HT1080 (cell line): ENCODE data around the gene CSRP1. TPM values are rescaled to one million over a fixed set of nuclear protein-coding genes. Genes with fewer than 3 reads are reported as not detected.
"Not testable (repeated sequence)": the region's sequence is repeated elsewhere in the genome, so short reads cannot be mapped to it uniquely, and the experiment has no call there.

ENCODE experiments used
- DNase-seq: peaks from one replicate; pipeline ENCODE4 v3.0.0-alpha.2; 2015; ENCODE audit warnings: low read depth
- total RNA-seq: library from RNA; depleted of rRNA; stranded (reverse); fragments of >200 nt; shearing (Covaris generic); gene quantifications from 2 replicates; pipeline ENCODE4 v1.2.3, GENCODE V29; 2014

Gene CSRP1
- total RNA-seq, 1 experiment from 2014 or later = 516 TPM

DNA sequence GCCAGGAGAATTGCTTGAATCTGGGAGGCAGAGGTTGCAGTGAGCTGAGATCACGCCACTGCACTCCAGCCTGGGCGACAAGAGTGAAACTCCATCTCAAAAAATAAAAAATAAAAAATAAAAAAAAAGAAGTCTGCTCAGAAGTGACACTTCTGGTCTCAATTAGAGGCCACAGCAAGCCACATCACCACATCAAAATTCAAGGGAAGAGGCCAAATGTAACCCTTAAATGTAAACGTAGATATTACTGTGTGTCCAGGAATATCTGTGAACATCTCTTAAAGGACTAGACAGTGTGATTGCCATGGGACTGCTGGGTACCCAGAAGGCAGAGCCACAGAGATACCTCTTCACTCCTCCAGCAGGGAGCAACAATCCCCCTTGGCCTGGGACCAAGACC is 28.3 kb downstream of the CSRP1 start:
- DNase-seq = not testable (repeated sequence)

DNA sequence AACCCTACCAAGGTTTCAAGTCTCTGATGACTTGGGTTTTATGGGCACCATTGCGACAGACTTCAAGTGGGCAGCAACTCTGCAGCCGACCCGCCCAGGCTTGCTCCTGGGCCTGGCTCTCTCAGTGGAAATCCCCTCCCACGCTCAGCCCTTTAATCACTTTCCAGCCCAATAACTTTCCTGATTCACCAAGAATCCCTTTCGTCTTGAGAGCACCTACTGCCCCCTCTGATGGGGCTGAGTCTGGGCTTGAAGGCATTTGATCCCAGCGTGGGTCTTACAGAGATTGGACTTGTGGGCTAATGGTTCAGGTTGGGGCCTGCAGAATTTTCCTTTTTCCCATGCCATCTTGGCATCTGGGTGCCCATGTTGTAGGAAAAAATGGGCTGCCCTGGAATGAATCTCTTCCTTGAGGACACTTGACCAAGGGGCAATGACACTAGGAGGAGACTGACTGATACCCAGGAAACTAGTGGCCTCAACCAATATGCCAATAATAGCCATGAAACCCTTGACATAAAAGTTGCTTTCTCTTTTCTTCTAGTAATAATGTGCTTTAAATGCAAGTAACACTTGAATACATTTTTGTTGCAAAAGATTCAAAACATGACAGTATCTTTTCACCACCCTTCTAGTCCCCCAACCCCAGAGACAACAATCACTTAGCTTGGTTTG is 30.1 kb downstream of the CSRP1 start:
- DNase-seq = no peak

DNA sequence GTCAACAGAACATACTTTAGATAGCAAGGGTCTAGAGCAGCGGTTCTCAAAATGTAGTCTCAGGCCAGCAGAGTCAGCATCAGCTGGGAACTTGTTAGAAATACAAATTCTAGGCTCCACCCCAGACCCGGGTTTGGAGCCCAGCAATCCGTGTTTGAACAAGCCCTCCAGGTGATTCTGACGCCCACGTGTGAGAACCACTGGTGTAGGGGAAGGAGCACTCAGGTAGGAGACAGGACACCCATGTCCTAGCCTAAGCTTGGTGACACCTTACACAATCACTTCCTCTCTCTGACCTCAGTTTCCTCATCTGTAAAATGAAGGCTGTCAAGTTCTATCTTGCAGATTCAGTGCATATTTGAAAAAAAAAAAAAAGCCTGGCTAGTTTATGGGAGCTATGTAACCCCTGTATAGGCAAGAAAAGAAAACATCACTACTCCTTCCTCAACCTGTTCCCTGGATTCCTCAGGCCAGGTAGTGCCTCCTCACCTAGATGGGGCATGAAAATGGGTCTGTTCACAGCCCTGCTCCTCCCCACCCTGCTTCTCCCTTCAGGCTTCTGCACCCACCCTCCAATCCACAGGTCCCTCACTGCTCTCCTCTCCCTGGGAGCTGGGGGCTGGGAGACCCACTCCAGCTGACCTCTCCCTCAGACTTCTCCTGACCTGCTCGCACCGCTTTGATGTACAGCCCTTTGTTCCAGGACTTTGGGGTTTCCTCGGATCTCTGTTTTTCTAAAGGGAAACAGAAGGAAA is 30.8 kb downstream of the CSRP1 start:
- DNase-seq = no peak

DNA sequence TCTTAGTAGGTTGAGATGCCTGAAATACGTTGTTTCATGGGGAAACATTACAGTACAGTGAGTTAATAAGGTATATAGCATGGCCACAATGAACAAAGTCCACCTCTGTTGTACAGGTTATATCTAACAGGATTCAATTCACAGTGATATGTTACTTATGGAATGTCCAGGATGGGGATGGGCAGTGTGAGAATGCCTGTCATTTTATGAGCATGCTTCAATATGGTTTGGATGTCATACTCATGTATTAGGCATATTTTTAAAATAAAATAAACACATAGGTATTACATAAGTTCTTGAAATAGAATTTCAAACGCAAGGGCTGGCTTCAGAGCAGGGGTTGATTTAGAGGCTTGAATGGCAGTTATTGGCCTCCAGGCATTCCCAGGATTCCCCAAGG is 31.8 kb downstream of the CSRP1 start:
- DNase-seq = no peak

DNA sequence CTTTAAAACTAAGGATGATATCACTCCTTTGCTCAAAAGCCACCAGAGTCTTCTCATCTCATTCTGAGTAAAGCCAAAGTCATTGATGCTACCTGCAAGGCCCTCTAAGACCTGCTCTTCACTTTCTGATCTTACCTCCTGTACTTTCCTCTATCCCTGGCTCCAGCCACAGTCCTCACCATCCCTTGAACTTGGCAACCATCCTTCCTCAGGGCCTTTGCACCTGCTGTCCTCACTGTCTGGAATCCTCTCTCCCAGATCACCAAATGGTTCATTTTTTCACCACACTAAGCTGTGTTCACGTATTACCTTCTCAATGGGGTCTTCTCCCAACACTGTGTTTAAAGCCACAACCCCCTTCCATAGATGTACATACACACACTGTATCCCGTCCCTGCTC is 33.6 kb downstream of the CSRP1 start:
- DNase-seq = no peak

DNA sequence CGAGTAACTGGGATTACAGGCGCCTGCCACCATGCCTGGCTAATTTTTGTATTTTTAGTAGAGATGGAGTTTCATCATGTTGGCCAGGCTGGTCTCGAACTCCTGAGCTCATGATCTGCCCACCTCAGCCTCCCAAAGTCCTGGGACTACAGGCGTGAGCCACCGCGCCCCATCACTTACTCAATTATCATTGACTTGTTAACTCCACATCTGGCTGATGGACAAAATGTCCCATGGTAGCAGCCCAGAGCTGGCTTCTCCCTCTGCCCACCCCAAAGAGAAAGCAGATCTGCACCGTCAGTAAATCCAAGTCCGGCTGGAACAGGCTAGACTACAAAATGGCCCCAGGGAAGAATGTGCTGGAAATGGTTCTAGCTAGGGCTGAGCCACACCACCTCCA is 34.6 kb downstream of the CSRP1 start:
- not testable (repeated sequence) for DNase-seq

DNA sequence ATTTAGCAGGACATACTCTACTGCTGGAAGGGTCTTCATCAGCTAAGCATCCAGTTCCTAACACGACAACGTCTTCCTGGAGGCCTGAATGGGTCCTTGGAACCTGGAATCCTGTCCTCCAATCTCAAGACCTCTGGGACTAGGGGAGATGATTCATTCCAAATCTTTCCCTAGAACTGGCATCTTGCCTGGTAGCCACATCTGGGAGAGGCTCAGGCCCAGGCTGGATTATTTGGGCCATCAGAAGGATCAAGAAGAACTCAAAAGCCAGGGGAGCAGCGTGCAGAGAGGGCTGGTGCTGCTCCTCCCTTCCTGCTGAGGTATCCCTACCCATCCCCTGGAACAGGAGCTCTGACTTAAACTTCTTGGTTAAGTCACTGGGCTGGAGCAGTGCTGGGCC is 35.2 kb downstream of the CSRP1 start:
- no peak for DNase-seq

DNA sequence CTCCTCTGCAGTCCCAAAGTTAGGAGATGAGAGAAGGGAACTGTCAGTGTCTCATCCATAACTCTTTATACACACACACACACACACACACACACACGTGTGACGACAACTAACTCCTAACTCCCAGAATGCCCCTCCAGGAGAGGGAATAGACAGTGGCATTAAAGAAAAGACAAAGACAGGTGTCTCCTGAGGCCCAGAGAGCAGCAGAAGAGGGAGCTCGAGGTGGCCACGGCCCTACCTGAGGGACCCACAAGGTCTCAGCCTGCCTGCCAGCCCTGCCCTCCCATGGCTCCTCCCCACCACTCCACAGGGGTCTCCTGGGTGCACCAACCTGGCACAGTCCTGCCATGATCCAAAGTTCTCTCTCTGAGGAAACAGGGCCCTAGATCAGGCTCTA is 36.3 kb downstream of the CSRP1 start:
- DNase-seq = no peak

DNA sequence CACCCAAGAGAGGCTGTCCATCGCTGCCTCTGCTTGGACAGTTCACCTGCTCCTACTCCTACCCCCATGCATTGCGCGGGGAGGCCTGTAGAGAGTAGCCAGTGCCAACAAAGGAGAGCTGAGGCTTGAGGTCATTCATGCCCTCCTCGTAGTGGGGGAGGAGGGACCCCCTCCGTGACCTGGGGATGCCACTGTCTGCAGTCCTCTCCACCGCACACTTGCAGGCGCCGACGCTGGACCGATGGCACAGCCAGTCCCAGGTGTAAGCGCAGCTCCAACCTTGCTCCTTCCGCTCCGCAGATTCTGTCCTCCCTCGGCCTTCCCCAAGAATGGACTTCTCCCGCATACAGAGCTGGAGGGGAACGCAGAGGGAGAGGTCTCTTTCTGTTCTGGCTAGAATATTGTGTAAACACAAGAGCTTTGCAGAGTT is 37.3 kb downstream of the CSRP1 start:
- DNase-seq = no peak

DNA sequence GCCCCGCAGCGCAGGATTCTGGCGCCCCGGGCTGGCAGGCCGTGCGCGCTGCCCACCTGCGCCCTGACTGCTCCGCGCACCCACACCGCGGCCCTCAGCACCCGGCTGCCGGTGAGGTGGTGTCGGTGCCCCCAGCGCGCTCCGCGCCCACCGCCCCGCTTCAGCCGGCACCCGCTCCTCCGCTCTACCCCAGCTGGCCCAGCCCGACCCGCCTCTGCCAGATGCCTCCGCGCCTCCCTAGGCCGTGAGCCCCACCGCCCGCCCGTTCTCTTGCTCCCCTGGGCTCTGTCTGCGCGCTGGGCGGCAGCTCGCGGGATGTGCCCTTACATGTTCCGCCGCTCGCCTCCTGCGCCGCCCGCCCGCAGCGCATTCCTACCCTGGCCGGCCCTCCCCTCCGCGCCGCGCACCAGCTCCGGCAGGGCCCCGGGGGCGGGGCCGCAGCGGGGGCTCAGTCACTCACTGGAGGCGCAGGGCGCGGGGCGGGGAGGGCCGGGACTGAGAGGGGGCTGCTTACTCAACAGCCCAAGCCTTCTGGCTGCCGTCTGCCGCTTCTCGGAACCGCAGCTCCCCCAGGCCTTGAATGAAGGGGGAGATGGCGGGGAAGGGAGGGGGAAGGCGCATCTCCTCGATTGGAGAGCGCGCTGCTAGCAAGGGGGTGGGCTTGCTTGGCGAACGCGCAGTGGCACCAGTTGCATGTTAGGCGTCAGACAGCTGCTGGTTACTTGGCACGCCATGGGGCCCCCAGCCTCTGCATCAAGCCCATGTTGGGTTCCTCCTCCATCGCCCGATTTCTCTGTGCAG is 37.9 kb downstream of the CSRP1 start, which contains the start of gene PHLDA3:
Gene PHLDA3, minus strand, starts transcription at position 345 of the 801 bp plus-strand sequence. CDS start 402 bp downstream, outside the sequence.
- DNase-seq = peak; percentile 84

DNA sequence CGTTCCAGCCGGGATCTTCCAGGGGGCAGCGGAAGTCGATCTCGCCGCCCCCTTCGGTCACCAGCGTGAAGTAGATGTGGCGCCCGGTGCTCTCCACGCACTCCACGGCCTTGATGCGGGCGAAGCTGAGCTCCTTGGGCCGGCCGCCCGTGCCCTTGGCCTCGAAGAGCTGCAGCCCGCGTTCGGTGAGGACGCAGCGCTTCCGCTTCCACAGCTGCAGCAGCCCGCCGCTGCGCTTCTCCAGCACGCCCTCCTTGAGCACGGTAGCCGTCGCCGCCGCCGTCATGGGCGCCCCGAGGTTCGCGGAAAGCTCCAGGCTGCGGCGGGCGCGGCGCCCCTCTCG is 38.5 kb downstream of the CSRP1 start:
- DNase-seq = no peak

DNA sequence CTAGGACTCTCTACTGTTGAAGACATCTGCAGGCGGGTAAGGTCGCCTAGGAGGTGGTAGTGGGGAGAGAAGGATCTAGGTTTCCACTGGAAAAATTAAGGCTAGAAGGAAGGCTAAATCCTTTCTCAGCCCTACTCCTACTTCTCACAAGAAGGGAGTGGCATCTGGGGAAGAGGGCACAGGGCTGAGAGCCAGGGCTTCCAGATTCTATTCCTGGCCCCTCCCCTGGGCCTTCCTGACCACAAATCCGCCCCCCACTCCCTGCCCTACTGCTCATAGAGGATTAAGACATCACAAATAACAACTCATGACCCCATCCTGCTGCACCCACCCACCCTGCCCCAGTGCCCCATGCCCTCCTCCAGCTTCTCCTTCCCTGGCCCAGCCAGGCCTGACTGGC is 40.4 kb downstream of the CSRP1 start:
- no peak for DNase-seq

DNA sequence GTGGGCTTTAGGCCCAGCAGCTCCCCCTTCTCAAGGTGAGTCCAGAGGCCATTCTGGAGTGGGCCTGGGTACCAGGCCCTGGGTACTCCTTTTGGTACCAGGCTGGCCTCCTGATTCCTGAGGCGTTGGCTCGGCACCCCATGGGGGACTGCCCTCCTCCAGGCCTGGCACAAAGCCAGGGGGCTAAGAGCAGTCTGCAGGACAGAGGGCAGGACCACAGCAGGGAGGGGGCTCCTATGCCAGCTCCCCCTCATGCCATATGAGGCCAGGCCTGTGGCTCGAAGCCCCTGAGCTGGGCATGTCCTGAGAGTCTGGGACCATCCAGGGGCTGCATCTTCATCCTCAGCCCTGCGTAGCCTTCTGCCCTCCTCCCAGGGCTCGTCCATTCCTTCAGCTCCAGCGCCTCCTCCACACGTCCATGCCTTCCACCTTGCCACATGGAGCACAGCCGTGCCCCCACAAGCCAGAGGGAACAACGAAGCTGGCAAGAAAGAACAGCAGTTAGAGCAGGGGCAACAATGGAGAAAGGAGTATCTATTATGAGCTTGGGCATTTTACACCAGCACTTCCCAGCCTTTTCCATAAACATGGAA is 41.1 kb downstream of the CSRP1 start:
- no peak for DNase-seq

DNA sequence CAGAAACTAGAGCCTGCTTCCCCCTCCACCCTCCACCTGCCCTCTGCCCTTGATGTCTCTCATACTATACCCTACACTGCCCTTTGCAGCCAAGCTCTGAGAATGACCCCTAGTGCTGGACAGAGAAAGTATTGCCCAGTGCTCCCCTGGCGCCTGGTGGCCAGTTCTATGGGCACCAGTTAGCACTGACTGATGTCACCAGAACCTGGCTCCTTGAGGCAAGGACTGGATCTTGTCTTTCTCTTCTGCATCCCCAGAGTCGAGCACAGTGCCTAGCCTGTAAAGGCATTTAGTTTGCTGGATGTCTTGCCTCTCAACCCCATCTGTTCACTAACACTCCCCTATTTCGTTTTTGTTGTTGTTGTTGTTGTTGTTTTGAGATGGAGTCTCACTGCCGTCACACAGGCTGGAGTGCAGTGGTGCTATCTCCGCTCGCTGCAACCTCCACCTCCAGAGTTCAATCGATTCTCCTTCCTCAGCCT is 43.8 kb downstream of the CSRP1 start:
- DNase-seq = peak; percentile 62

DNA sequence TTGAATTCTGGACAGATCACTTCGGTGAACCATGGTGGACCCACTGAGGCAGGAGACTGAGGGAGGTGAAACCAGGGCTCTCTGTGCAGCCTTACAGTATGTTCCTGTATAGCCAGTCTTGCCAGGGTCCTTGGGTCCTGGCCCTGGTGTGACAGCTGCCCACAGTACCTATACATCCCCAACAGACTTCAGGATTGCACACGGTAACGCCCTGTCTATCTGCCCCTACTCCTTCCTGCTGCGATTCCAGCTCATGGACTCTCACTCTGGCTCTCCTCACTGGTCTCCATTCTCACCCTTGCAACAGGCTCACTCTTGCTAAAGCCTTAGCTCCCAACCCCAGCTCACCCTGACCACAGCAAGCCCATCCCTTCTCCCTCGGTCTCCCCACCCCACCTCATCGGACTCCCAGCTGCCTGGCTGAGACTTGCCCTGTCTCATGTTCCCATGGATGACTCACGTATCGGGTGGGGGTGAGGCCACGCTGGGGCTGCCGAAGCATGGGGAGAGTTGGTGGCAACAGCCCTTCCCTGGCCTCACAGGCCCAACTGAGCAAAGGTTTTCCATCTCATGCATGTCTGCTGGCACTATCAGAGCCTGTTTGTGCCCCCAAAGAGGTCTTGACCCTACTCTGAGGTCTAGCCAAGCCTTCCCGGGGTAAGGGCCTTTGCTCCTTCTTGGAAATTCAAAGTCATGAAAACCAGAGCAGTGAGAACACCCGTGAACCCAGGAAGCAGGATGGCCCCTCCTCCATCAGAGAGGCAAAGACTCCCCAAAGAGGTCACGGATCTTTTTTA is 45.1 kb downstream of the CSRP1 start:
- DNase-seq = peak; percentile 98

DNA sequence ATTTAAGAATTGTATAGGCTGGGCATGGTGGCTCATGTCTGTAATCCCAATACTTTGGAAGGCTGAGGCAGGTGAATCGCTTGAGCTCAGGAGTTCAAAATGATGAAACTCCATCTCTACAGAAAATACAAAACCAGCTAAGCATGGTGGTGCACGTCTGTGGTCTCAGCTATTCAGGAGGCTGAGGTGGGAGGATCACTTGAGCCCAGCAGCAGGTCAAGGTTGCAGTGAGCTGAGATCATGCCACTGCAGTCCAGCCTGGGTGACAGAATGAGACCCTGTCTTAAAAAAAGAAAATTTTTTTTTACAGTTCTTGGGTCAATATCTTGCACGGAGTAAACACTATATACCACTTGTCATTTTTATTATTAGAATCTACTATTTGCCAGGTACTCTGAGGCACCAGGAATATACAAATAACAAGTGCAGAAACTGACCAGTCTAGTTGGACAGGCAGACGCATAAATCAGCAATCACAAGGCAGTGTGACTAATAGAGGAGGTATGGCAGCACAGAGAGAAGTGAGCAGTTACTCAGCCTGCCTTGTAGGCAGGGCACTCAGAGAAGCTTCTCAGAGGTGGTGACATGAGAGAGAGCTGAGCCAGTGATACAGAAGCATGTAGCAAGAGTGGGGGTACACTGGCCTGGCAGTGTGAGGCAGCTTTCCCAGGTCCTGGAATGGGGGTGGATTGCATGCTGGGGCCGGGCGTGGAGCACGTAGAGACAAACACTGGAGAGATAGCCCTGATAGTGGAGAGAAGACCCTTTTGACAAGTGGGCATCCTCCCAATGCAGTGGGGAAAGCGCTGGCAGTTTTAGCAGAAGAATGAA is 45.9 kb downstream of the CSRP1 start:
- DNase-seq = peak; percentile 97

DNA sequence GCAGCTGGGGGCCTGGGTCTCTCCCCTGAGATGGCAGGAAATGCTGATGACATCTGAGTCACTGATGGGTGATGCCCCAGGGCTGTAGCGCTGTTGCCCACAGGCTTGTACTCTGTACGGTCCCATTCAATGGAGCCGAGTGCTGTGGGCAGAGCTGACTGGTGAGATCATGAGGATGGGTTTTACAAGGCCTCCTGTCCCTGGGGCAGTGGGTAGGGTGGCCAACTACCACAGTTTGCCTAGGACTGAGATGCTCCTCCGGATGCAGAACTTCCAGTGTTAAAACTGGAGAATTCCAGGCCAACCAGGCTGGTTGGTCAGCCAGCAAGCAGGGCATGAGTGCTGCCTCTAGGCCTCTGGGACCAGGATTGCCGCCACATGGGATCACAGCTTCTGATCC is 47.1 kb downstream of the CSRP1 start:
- peak; percentile 36 for DNase-seq

DNA sequence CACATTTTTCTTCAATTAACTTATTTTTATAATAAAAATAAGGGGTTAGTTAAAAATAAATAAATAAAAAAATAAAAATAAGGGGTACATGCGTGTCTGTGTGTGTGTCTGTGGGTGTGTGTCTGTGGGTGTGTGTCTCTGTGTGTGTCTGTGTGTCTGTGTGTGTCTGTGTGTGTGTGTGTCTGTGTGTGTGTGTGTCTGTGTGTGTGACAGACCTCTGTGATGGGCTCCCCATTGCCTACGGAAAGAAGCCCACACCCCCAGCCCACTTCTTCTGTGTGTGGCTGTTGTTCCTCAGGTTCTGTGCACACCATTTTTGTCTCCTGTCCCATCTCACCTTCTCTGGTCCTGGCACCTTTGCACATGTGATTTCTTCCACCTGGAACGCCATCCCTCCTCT is 47.9 kb downstream of the CSRP1 start:
- DNase-seq = no peak

DNA sequence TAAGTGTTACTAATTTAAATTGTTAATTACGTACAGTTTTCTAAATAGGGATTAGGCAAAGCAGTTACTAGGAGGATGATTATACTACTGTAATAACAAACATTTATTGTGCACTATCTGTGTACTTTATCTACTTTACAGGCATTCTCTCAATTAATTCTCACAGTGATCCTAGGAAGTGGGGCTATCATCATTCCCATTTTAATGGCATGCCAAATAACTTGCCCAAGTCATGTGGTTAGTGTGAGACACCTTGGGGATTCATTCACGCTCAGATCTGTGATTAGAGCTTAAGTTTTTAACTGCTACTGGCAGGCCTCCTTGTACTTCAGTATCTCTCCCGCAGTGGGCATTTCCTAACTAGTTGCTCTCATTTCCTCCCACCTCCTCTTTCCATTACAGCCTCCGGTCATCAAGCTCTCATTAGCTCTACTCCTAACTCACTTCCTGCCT is 49.4 kb downstream of the CSRP1 start:
- peak; percentile 32 for DNase-seq
